Fibroblast of lung (primary cell): ENCODE measurements around the gene WDFY3.

Source experiments
- EZH2 ChIP-seq: IDR thresholded peaks from 2 replicates; pipeline ENCODE4 v1.5.1; 2012; ENCODE audit warnings: low read length, control low read depth, mild to moderate bottlenecking; ENCODE audit errors: missing control alignments
- TF ChIP-seq, protein P1 (sequence below), 2 donors: IDR thresholded peaks in 1 of 2; conservative IDR thresholded peaks in 1 of 2; 1 replicate in 1 of 2; 2 replicates in 1 of 2; pipeline ENCODE4 v1.5.1; 2011 to 2012; ENCODE audit warnings: low read length in 2 of 2, control low read depth in 1 of 2, inconsistent platforms in 1 of 2, low read depth in 1 of 2, mild to moderate bottlenecking in 1 of 2

DNA sequence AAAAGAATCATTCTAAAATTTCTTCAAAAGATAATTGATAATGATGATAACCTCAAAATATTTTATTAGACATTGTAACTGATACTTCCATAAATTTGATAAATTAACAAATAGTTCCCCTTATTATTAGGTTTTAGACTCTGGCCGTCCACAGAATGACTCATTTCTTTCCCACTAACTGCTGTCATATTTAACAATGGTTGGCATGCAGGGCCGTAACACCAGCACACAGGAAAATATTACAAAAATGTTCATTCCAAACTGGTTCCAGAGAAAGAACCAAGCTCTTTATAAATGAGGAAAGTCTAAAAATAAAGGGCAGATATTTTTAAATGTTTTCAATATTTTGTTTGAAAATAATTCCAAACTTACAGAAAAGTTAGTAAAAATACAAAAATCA lies 28.2 kb downstream of the WDFY3 start:
- TF ChIP-seq, protein P1, sequence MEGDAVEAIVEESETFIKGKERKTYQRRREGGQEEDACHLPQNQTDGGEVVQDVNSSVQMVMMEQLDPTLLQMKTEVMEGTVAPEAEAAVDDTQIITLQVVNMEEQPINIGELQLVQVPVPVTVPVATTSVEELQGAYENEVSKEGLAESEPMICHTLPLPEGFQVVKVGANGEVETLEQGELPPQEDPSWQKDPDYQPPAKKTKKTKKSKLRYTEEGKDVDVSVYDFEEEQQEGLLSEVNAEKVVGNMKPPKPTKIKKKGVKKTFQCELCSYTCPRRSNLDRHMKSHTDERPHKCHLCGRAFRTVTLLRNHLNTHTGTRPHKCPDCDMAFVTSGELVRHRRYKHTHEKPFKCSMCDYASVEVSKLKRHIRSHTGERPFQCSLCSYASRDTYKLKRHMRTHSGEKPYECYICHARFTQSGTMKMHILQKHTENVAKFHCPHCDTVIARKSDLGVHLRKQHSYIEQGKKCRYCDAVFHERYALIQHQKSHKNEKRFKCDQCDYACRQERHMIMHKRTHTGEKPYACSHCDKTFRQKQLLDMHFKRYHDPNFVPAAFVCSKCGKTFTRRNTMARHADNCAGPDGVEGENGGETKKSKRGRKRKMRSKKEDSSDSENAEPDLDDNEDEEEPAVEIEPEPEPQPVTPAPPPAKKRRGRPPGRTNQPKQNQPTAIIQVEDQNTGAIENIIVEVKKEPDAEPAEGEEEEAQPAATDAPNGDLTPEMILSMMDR (conservative IDR thresholded peaks at IDR 0.05 in 1 of 2, IDR thresholded peaks at IDR 0.05 in 1 of 2; ENCODE audit: low read depth in 1 of 2, low read length in 2 of 2) = no peak
- no peak for TF ChIP-seq EZH2
